PC-3 (cell line): ENCODE measurements around the gene CABLES1.

Experiments used
- EZH2phosphoT487 ChIP-seq: fragments of 300-600 bp; sonication (generic); IDR thresholded peaks from 2 replicates; pipeline ENCODE4 v1.6.1; 2018; ENCODE audit warnings: mild to moderate bottlenecking, antibody characterized with exemption, low read length, borderline replicate concordance
- TF ChIP-seq, protein P1 (sequence below): fragments of 300-600 bp; sonication (generic); conservative IDR thresholded peaks from 2 replicates; pipeline ENCODE4 v1.5.1; 2017; ENCODE audit warnings: antibody characterized with exemption, low read depth, mild to moderate bottlenecking, low read length

DNA sequence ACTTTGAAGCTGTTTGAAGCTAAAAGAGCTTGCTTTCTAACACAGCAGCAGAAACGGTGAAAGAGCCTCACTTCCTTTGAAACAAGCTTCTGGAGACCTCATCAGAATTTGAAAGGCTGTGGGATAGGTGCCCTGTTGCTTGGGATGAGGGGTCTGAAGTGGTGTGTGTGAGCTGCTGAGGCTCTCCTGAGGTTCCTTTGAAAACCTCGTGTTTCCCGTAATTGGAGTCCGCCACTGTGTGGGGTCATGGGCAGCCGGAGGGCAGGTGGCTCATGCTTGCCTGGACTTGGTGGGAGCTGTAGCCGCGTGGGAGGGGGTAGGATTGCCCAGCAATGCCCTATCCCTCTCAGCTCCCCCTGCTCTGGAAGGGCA, 34.4 kb downstream of the CABLES1 start:
- TF ChIP-seq, protein P1, sequence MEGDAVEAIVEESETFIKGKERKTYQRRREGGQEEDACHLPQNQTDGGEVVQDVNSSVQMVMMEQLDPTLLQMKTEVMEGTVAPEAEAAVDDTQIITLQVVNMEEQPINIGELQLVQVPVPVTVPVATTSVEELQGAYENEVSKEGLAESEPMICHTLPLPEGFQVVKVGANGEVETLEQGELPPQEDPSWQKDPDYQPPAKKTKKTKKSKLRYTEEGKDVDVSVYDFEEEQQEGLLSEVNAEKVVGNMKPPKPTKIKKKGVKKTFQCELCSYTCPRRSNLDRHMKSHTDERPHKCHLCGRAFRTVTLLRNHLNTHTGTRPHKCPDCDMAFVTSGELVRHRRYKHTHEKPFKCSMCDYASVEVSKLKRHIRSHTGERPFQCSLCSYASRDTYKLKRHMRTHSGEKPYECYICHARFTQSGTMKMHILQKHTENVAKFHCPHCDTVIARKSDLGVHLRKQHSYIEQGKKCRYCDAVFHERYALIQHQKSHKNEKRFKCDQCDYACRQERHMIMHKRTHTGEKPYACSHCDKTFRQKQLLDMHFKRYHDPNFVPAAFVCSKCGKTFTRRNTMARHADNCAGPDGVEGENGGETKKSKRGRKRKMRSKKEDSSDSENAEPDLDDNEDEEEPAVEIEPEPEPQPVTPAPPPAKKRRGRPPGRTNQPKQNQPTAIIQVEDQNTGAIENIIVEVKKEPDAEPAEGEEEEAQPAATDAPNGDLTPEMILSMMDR = no peak
- TF ChIP-seq EZH2phosphoT487 = no peak
